ENCODE measurements around the gene COPE.

The COPE gene

GRCh38 chr19:18893587-18894253, 25.5 kb downstream of the COPE start:
- no peak for DNase-seq

DNA sequence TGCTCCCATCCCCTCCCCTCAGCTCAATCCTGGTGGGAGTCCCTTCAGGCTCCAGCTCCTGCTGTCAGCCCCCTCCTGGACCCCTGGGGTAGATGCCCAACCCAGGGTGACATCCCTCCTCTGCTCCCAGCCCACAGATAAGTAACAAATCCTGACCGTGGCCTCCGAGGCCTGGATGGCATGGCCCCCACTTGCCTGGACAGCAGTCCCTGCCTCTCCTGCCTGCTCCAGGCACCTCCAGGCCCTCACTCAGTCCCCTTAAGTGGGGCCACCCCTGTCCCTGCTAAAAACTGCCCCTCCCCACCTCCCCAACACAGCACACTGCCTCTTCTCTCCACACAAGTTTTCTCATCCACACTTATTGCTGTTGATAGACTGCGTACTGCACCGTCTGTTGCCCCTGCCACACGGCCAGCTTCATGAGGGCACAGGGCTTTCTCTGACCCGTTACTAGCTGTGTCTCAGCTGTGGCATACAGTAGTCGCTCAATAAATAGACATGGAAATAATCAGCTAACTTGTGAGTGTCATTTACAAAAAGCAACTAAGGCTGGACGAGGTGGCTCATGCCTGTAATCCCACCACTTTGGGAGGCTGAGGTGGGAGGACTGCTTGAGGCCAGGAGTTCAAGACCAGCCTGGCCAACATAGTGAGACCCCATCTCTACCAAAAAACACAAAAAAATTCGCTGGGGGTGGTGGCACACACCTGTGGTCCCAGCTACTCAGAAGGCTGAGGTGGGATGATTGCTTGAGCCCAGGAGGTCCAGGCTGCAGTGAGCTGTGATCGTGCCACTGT, 29.0 kb downstream of the COPE start:
- DNase-seq = no peak

DNA sequence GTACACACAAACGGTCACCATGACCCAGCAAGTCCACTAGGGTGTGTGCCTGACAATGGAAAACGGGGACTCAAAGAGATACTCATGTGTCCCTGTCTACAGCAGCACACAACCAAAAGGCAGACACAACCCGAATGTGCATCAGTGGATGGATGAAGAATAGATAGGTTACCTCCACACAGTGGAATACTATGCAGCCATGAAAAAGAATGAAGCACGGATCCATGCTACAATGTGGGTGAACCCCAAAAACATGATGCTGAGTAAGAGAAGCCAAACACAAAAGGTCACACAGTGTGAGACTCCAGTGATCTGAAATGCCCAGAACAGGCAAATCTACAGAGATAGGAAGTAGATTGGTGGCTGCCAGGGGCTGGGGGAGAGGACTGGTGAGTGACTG, 32.2 kb downstream of the COPE start:
- DNase-seq = no peak

- no peak for DNase-seq
Observed at GRCh38 chr19:18883526-18884304, 35.5 kb downstream of the COPE start.

GRCh38 chr19:18881491-18881890, 37.7 kb downstream of the COPE start:
- DNase-seq = no peak

- DNase-seq = peak; percentile 38
Observed at GRCh38 chr19:18879579-18880373, 39.4 kb downstream of the COPE start.

- no peak for DNase-seq
Observed at GRCh38 chr19:18878858-18879578, 40.2 kb downstream of the COPE start.

DNA sequence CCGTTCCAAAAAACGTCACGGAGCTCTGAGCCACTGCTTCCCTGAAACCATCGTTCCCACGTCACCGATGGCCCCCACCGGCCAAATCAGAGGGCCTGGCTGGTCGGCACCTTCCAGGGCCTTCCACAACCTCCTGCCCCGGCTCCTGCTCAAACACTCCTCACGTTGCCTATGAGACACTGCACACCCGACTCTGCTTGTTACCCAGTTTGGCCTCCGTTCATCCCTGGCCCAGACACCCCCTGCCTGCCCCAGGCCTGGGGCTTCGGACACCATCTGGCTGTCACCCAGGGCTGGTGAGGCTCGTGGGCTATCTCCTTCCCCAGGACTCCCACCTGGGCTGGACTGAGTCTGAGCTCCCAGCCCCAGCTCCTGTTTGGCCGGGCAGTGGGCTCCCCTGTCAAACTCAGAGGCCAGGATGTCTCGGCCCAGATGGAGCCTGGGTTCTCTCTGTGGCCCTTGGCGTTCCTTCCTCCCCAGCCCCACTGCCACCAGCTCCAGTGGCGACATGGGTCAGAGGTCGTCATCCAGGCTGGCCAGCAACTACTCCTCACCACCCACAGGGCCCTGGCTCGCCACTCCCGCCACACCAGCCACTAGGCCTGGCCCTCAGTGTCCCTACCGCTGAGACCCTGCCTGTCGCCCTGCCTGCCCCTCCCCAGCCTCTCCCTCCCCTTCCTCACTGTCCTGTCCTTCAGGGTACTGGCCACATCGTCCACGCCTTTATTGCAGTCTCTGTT, 41.0 kb downstream of the COPE start:
- no peak for DNase-seq

GRCh38 chr19:18876865-18877264, 42.3 kb downstream of the COPE start:
- no peak for DNase-seq

DNA sequence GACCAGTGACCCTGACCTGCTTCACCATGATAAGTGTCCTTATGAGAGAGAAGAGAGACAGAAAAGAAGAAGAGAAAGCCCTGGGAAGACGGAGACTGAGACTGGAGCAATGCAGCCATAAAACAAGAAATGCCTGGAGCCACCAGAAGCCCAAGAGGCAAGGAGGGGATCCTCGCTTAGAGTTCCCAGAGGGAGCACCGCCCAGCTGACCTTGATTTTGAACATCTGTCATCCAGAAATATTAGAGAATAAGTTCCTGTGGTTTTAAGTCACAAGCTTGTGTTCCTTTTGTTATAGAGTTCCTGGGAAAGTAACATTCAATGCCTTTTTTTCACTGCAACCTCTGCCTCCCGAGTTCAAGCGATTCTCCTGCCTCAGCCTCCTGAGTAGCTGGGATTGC, 43.5 kb downstream of the COPE start:
- no peak for DNase-seq

DNA sequence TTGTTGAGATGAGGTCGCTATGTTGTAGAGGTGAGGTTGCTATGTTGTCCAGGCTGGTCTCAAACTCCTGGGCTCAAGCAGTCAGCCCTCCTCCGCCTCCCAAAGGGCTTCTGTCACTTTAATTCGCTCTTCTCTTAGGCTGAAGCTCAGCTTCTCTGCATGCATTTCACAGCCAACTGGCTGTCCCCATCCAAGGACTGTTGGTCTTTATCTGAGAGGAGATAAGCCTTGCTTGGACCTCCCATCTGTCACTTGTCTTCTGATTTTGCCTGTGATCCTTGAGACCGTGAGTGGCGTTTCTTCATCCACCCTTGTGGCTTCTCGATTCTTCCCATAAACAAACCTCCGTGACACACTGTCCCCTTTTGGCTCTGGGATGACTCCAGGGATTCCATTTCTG, 47.6 kb downstream of the COPE start:
- no peak for DNase-seq

- no peak for DNase-seq
Observed at GRCh38 chr19:18870531-18871172, 48.5 kb downstream of the COPE start.

GRCh38 chr19:18869781-18870530, 49.2 kb downstream of the COPE start:
- no peak for DNase-seq

DNA sequence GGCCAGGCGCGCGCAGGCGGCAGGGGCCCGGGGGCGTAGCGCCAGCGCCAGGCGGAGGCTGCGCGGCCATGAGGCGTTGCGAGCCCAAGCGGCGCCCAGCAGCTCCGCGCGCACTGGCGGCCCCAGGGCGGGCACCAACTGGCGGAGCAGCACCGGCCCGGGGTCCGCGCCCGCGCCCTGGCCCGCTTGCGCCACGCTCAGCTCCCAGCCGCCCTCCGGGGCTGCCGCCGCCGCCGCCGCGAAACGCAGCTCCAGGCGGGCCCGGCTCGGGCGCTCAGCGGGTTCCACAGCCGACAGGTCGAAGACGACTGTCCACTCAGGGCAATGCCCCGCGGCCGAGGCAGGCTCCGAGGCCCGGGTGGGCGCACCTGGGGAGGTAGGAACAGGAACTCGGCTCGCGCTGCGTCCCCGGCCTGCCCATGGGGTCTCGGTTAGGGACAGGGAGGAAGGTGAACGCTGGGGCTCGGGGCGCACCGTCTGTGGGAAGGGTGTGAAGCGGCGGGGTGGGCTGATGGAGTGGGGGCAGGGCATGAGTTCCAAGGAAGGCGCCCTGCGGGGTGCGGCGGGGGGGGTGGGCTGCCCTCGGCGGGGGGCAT, 50.1 kb downstream of the COPE start:
- no peak for DNase-seq

DNA sequence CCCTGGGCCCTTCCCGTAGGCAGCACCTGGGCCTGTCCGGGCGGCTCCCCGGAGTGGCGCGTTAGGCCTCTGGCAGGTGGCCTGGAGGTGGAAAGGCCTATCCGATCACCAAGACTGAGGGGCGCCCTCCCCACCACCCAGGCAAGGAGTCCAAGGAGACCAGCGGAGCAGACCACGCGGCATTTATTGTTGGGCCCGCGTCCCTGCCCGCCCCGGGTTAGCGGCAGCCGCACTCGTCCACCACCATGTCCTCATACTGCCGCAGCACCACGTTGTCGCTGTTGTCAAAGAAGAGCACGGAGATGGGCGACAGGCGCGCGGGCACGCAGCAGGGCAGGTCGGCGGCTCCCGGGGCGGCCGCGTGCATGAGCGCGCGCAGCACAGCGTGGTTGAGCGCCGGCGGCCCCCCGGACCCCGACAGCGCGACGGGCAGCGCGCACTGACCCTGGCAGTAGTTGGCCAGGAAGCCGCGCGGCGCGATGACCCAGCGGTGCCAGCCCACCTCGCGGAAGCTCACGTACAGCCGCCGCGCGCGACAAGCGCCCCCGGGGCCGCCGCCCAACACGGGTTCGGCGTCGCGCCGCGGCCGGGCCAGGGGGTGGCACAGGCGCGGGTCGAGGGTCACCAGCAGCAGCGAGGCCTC, 50.7 kb downstream of the COPE start:
- no peak for DNase-seq

DNA sequence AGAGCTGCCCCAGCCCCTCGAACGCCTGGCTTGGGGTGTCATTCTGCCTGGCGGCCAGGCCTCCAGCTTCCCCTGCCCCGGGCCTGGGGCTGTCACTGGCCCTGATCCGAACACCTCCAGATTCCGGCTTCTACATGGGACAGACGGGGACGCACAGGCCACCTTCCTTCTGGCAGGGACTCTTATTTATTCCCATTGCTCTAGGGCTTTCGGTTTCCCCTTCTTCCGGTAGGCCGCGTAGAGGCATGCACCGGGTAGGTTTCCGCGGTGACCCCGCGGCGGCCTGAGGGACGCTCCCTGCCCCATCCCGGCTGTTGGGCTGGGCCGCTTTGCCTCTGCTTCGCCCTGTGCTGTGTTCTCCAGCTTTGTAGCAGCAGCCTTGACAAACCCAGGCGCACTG, 51.4 kb downstream of the COPE start:
- DNase-seq = no peak

- no peak for DNase-seq
Observed at GRCh38 chr19:18867199-18867598, 52.0 kb downstream of the COPE start.

DNA sequence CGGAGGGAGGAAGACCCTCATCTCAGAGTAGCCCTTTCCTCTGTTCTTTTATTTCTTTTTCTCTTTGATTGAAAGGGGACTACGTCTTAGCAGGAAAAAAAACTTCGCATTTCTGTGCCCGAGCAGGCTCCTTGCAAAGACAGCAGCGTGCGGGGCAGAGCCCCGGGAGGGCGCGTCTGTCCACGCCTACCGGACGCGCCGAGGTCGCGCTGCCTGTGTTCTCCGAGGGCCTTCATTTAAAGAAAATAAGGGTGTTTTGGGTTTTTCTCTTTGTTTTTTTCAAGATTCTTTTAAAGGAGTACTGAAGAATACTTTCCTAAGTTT, 52.4 kb downstream of the COPE start:
- DNase-seq = no peak

Data from NCI-H226 (cell line).